ENCODE data around the gene NADK.

Gene NADK

GRCh38 chr1:1759456-1760344, 18.6 kb downstream of the NADK start:
- H3K4me1 ChIP-seq (ENCODE audit: control insufficient read depth, insufficient read depth, low read length): peaks cover 24% of the 10 kb centered on the region
- no peaks in the 10 kb centered on the region for H3K9me3 ChIP-seq (ENCODE audit: control insufficient read depth, low read length)
- H3K9ac ChIP-seq (ENCODE audit: low read length): no peak overlapping the region
- H3K27me3 ChIP-seq (replicated peaks; ENCODE audit: control insufficient read depth, insufficient read depth, low read length): no peaks in the 10 kb centered on the region
- no peak for DNase-seq (ENCODE audit: low read depth)
- peaks cover 80% of the 10 kb centered on the region for H3K36me3 ChIP-seq (ENCODE audit: control insufficient read depth, insufficient read depth, low read length, severe bottlenecking)
- H3K4me3 ChIP-seq (ENCODE audit: low read length): no peak overlapping the region

GRCh38 chr1:1758692-1759455, 19.4 kb downstream of the NADK start:
- no peak for DNase-seq (ENCODE audit: low read depth)
- Histone ChIP-seq H3K4me1 (ENCODE audit: control insufficient read depth, insufficient read depth, low read length) (peaks cover 18% of the 10 kb centered on the region), H3K9me3 (ENCODE audit: control insufficient read depth, low read length) (no peaks in the 10 kb centered on the region)

GRCh38 chr1:1758059-1758621, 20.1 kb downstream of the NADK start:
- Histone ChIP-seq H3K4me1 (ENCODE audit: control insufficient read depth, insufficient read depth, low read length) (peaks cover 14% of the 10 kb centered on the region), H3K36me3 (ENCODE audit: control insufficient read depth, insufficient read depth, low read length, severe bottlenecking) (peaks cover 82% of the 10 kb centered on the region), H3K9me3 (ENCODE audit: control insufficient read depth, low read length) (no peaks in the 10 kb centered on the region), H3K4me3 (ENCODE audit: low read length) (no peak overlapping the region), H3K27me3 (replicated peaks; ENCODE audit: control insufficient read depth, insufficient read depth, low read length) (no peaks in the 10 kb centered on the region), H3K9ac (ENCODE audit: low read length) (no peak overlapping the region)
- DNase-seq (ENCODE audit: low read depth): no peak

More at GRCh38 chr1:1758692-1759455, 19.4 kb downstream of the NADK start:
- Histone ChIP-seq H3K9ac (ENCODE audit: low read length) (no peak overlapping the region), H3K36me3 (ENCODE audit: control insufficient read depth, insufficient read depth, low read length, severe bottlenecking) (peaks cover 80% of the 10 kb centered on the region), H3K27me3 (replicated peaks; ENCODE audit: control insufficient read depth, insufficient read depth, low read length) (no peaks in the 10 kb centered on the region), H3K4me3 (ENCODE audit: low read length) (no peak overlapping the region)

- Histone ChIP-seq H3K9me3 (ENCODE audit: control insufficient read depth, low read length) (no peaks in the 10 kb centered on the region), H3K36me3 (ENCODE audit: control insufficient read depth, insufficient read depth, low read length, severe bottlenecking) (peaks cover 87% of the 10 kb centered on the region), H3K4me1 (ENCODE audit: control insufficient read depth, insufficient read depth, low read length) (peaks cover 14% of the 10 kb centered on the region), H3K9ac (ENCODE audit: low read length) (no peak overlapping the region), H3K27me3 (replicated peaks; ENCODE audit: control insufficient read depth, insufficient read depth, low read length) (no peaks in the 10 kb centered on the region), H3K4me3 (ENCODE audit: low read length) (no peak overlapping the region)
- no peak for DNase-seq (ENCODE audit: low read depth)
Measured at GRCh38 chr1:1757422-1758058, 20.7 kb downstream of the NADK start.

GRCh38 chr1:1756661-1757421, 21.4 kb downstream of the NADK start:
- Histone ChIP-seq H3K36me3 (ENCODE audit: control insufficient read depth, insufficient read depth, low read length, severe bottlenecking) (peaks cover 88% of the 10 kb centered on the region), H3K4me3 (ENCODE audit: low read length) (no peak overlapping the region), H3K27me3 (replicated peaks; ENCODE audit: control insufficient read depth, insufficient read depth, low read length) (no peaks in the 10 kb centered on the region), H3K4me1 (ENCODE audit: control insufficient read depth, insufficient read depth, low read length) (peaks cover 14% of the 10 kb centered on the region), H3K9ac (ENCODE audit: low read length) (no peak overlapping the region), H3K9me3 (ENCODE audit: control insufficient read depth, low read length) (no peaks in the 10 kb centered on the region)
- no peak for DNase-seq (ENCODE audit: low read depth)

- peaks cover 14% of the 10 kb centered on the region for H3K4me1 ChIP-seq (ENCODE audit: control insufficient read depth, insufficient read depth, low read length)
- no peak overlapping the region for H3K4me3 ChIP-seq (ENCODE audit: low read length)
- no peak for DNase-seq (ENCODE audit: low read depth)
- H3K36me3 ChIP-seq (ENCODE audit: control insufficient read depth, insufficient read depth, low read length, severe bottlenecking): peaks cover 78% of the 10 kb centered on the region
- H3K9ac ChIP-seq (ENCODE audit: low read length): no peak overlapping the region
- H3K9me3 ChIP-seq (ENCODE audit: control insufficient read depth, low read length): no peaks in the 10 kb centered on the region
- H3K27me3 ChIP-seq (replicated peaks; ENCODE audit: control insufficient read depth, insufficient read depth, low read length): no peaks in the 10 kb centered on the region
Measured at GRCh38 chr1:1755852-1756251, 22.4 kb downstream of the NADK start.

GRCh38 chr1:1755426-1755825, 22.8 kb downstream of the NADK start:
- no peak for DNase-seq (ENCODE audit: low read depth)
- Histone ChIP-seq H3K36me3 (ENCODE audit: control insufficient read depth, insufficient read depth, low read length, severe bottlenecking) (peaks cover 74% of the 10 kb centered on the region), H3K9ac (ENCODE audit: low read length) (no peak overlapping the region)

GRCh38 chr1:1754051-1754815, 24.0 kb downstream of the NADK start:
- Histone ChIP-seq H3K27me3 (replicated peaks; ENCODE audit: control insufficient read depth, insufficient read depth, low read length) (no peaks in the 10 kb centered on the region), H3K4me1 (ENCODE audit: control insufficient read depth, insufficient read depth, low read length) (peaks cover 14% of the 10 kb centered on the region), H3K9ac (ENCODE audit: low read length) (no peak overlapping the region), H3K36me3 (ENCODE audit: control insufficient read depth, insufficient read depth, low read length, severe bottlenecking) (peaks cover 62% of the 10 kb centered on the region), H3K4me3 (ENCODE audit: low read length) (no peak overlapping the region), H3K9me3 (ENCODE audit: control insufficient read depth, low read length) (no peaks in the 10 kb centered on the region)
- no peak for DNase-seq (ENCODE audit: low read depth)

More at GRCh38 chr1:1755426-1755825, 22.8 kb downstream of the NADK start:
- Histone ChIP-seq H3K4me3 (ENCODE audit: low read length) (no peak overlapping the region), H3K27me3 (replicated peaks; ENCODE audit: control insufficient read depth, insufficient read depth, low read length) (no peaks in the 10 kb centered on the region), H3K9me3 (ENCODE audit: control insufficient read depth, low read length) (no peaks in the 10 kb centered on the region), H3K4me1 (ENCODE audit: control insufficient read depth, insufficient read depth, low read length) (peaks cover 14% of the 10 kb centered on the region)

- Histone ChIP-seq H3K4me1 (ENCODE audit: control insufficient read depth, insufficient read depth, low read length) (peaks cover 8% of the 10 kb centered on the region), H3K9me3 (ENCODE audit: control insufficient read depth, low read length) (no peaks in the 10 kb centered on the region), H3K9ac (ENCODE audit: low read length) (no peak overlapping the region), H3K27me3 (replicated peaks; ENCODE audit: control insufficient read depth, insufficient read depth, low read length) (no peaks in the 10 kb centered on the region), H3K4me3 (ENCODE audit: low read length) (no peak overlapping the region), H3K36me3 (ENCODE audit: control insufficient read depth, insufficient read depth, low read length, severe bottlenecking) (peaks cover 57% of the 10 kb centered on the region)
- no peak for DNase-seq (ENCODE audit: low read depth)
Measured at GRCh38 chr1:1753607-1754005, 24.7 kb downstream of the NADK start.
